Stimulated activated CD8-positive, alpha-beta memory T cell treated with anti-CD3 and anti-CD28 coated beads, Interleukin-12 subunit alpha, Interleukin-12 subunit beta, amount 100 ng/mL, for 4 hours (primary cell): ENCODE measurements around the gene NR6A1.
A peak's percentile ranks its signal among the peaks of the same experiment; 100 is the strongest.

ENCODE experiments used
- DNase-seq: peaks from one replicate; pipeline ENCODE4 v3.0.0-alpha.2; 2020; ENCODE audit warnings: low read depth

Gene NR6A1

GRCh38 chr9:124771021-124771866 lies at the start of gene NR6A1:
NR6A1 (minus strand) TSS chr9:124771311.
- peak; percentile 87 for DNase-seq

- DNase-seq: no peak
Measured at GRCh38 chr9:124818431-124819281, 47.5 kb upstream of the NR6A1 start.

GRCh38 chr9:124815601-124816000 lies 44.5 kb upstream of the NR6A1 start:
- DNase-seq: no peak

GRCh38 chr9:124814164-124814535 lies 43.0 kb upstream of the NR6A1 start:
- DNase-seq: no peak

GRCh38 chr9:124813501-124814163 lies 42.5 kb upstream of the NR6A1 start:
- DNase-seq: no peak

GRCh38 chr9:124813041-124813440 lies 41.9 kb upstream of the NR6A1 start:
- DNase-seq: no peak

- DNase-seq: no peak
Measured at GRCh38 chr9:124812441-124812876, 41.3 kb upstream of the NR6A1 start.

GRCh38 chr9:124810663-124811355 lies 39.7 kb upstream of the NR6A1 start:
- no peak for DNase-seq

- DNase-seq: no peak
Measured at GRCh38 chr9:124809741-124810500, 38.8 kb upstream of the NR6A1 start.

- DNase-seq: no peak
Measured at GRCh38 chr9:124809211-124809610, 38.1 kb upstream of the NR6A1 start.

GRCh38 chr9:124808246-124808956 lies 37.3 kb upstream of the NR6A1 start:
- no peak for DNase-seq

GRCh38 chr9:124805186-124805585 lies 34.1 kb upstream of the NR6A1 start:
- no peak for DNase-seq

GRCh38 chr9:124803911-124804310 lies 32.8 kb upstream of the NR6A1 start:
- no peak for DNase-seq

GRCh38 chr9:124802426-124802825 lies 31.3 kb upstream of the NR6A1 start:
- DNase-seq: no peak

- no peak for DNase-seq
Measured at GRCh38 chr9:124801356-124801755, 30.2 kb upstream of the NR6A1 start.

- DNase-seq: no peak
Measured at GRCh38 chr9:124800306-124801259, 29.5 kb upstream of the NR6A1 start.

- DNase-seq: no peak
Measured at GRCh38 chr9:124799274-124800006, 28.3 kb upstream of the NR6A1 start.

GRCh38 chr9:124797343-124798103 lies 26.4 kb upstream of the NR6A1 start:
- no peak for DNase-seq
